GM23338 (cell line): Measurements from ENCODE around the gene DOCK1.

Experiments used
- CREB1 ChIP-seq: fragments of 250-450 bp; sonication (Bioruptor Pico); IDR thresholded peaks from 2 replicates; pipeline ENCODE4 v1.5.0; 2020; ENCODE audit warnings: low read depth, mild to moderate bottlenecking, moderate library complexity
- EZH2 ChIP-seq: fragments of 200-600 bp; sonication (generic); IDR thresholded peaks from one replicate; pipeline ENCODE4 v1.8.0; 2017; ENCODE audit warnings: antibody characterized with exemption, mild to moderate bottlenecking, low read depth; ENCODE audit not compliant: unreplicated experiment
- EZH2phosphoT487 ChIP-seq: fragments of 200-600 bp; sonication (generic); IDR thresholded peaks from one replicate; pipeline ENCODE4 v1.8.1; 2018; ENCODE audit warnings: antibody characterized with exemption; ENCODE audit not compliant: unreplicated experiment
- JUNB ChIP-seq: IDR thresholded peaks from one replicate; pipeline ENCODE4 v1.6.1; 2016; ENCODE audit warnings: antibody characterized with exemption; ENCODE audit not compliant: unreplicated experiment
- NANOG ChIP-seq: IDR thresholded peaks from 2 replicates; pipeline ENCODE4 v1.6.1; 2016; ENCODE audit warnings: antibody characterized with exemption, borderline replicate concordance
- POLR2AphosphoS5 ChIP-seq: IDR thresholded peaks from 2 replicates; pipeline ENCODE4 v1.6.1; 2016; ENCODE audit warnings: antibody characterized with exemption, low read depth
- STAT1 ChIP-seq: IDR thresholded peaks from one replicate; pipeline ENCODE4 v1.6.1; 2016; ENCODE audit warnings: antibody characterized with exemption; ENCODE audit not compliant: unreplicated experiment
- ZNF114 ChIP-seq: fragments of 250-450 bp; sonication (Bioruptor Pico); IDR thresholded peaks from 2 replicates; pipeline ENCODE4 v1.5.0; 2020; ENCODE audit warnings: mild to moderate bottlenecking, moderate library complexity
- TF ChIP-seq, protein P1 (sequence below), 2 experiments: fragments of 200-600 bp in 1 of 2; sonication (generic) in 1 of 2; conservative IDR thresholded peaks; 2 replicates each; pipeline versions ENCODE4 v1.5.1 to v1.6.1; 2016 to 2017; ENCODE audit warnings: antibody characterized with exemption in 2 of 2, low read depth in 2 of 2, mild to moderate bottlenecking in 2 of 2, moderate library complexity in 1 of 2
- TF ChIP-seq, protein P2 (sequence below): IDR thresholded peaks from one replicate; pipeline ENCODE4 v1.6.1; 2018; ENCODE audit warnings: antibody characterized with exemption; ENCODE audit not compliant: unreplicated experiment
- TF ChIP-seq, protein P3 (sequence below): IDR thresholded peaks from 2 replicates; pipeline ENCODE4 v1.6.1; 2016; ENCODE audit warnings: antibody characterized with exemption

DNA sequence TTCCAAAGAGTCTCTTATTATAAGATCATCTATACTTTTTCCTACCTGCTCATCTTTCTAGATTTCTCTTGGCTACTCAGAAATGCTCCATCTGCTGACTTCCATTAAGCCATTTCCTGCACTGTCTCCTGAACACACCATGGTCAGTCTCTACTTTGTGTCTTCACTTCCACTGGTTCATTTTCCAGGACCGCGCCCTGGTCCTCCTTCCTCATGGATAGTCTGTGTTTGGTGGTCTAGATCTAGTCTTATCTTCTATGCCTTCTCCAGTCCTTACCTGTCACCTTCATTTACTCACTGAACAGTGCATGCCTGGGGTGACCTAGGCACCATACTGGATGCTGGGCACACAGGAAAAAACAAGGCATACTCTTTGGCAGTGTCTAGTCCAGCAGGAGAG is 279.4 kb downstream of the DOCK1 start:
- TF ChIP-seq, protein P1, sequence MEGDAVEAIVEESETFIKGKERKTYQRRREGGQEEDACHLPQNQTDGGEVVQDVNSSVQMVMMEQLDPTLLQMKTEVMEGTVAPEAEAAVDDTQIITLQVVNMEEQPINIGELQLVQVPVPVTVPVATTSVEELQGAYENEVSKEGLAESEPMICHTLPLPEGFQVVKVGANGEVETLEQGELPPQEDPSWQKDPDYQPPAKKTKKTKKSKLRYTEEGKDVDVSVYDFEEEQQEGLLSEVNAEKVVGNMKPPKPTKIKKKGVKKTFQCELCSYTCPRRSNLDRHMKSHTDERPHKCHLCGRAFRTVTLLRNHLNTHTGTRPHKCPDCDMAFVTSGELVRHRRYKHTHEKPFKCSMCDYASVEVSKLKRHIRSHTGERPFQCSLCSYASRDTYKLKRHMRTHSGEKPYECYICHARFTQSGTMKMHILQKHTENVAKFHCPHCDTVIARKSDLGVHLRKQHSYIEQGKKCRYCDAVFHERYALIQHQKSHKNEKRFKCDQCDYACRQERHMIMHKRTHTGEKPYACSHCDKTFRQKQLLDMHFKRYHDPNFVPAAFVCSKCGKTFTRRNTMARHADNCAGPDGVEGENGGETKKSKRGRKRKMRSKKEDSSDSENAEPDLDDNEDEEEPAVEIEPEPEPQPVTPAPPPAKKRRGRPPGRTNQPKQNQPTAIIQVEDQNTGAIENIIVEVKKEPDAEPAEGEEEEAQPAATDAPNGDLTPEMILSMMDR (conservative IDR thresholded peaks at IDR 0.05; ENCODE audit: low read depth in 2 of 2): no peak
- TF ChIP-seq POLR2AphosphoS5 (no peak), EZH2phosphoT487 (no peak), CREB1 (CRISPR knock-in tag) (no peak), STAT1 (no peak), EZH2 (no peak), ZNF114 (CRISPR knock-in tag) (no peak), JUNB (no peak), NANOG (no peak)
- TF ChIP-seq, protein P2, sequence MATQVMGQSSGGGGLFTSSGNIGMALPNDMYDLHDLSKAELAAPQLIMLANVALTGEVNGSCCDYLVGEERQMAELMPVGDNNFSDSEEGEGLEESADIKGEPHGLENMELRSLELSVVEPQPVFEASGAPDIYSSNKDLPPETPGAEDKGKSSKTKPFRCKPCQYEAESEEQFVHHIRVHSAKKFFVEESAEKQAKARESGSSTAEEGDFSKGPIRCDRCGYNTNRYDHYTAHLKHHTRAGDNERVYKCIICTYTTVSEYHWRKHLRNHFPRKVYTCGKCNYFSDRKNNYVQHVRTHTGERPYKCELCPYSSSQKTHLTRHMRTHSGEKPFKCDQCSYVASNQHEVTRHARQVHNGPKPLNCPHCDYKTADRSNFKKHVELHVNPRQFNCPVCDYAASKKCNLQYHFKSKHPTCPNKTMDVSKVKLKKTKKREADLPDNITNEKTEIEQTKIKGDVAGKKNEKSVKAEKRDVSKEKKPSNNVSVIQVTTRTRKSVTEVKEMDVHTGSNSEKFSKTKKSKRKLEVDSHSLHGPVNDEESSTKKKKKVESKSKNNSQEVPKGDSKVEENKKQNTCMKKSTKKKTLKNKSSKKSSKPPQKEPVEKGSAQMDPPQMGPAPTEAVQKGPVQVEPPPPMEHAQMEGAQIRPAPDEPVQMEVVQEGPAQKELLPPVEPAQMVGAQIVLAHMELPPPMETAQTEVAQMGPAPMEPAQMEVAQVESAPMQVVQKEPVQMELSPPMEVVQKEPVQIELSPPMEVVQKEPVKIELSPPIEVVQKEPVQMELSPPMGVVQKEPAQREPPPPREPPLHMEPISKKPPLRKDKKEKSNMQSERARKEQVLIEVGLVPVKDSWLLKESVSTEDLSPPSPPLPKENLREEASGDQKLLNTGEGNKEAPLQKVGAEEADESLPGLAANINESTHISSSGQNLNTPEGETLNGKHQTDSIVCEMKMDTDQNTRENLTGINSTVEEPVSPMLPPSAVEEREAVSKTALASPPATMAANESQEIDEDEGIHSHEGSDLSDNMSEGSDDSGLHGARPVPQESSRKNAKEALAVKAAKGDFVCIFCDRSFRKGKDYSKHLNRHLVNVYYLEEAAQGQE: no peak
- TF ChIP-seq, protein P3, sequence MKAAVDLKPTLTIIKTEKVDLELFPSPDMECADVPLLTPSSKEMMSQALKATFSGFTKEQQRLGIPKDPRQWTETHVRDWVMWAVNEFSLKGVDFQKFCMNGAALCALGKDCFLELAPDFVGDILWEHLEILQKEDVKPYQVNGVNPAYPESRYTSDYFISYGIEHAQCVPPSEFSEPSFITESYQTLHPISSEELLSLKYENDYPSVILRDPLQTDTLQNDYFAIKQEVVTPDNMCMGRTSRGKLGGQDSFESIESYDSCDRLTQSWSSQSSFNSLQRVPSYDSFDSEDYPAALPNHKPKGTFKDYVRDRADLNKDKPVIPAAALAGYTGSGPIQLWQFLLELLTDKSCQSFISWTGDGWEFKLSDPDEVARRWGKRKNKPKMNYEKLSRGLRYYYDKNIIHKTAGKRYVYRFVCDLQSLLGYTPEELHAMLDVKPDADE: no peak
